Stimulated activated naive B cell treated with anti-CD40 and anti-IgM and Interleukin-4, amounts not matched to agents 10 μg/mL and 1 μg/mL and 100 μg/mL, for 72 hours (primary cell): ENCODE results near the gene SCG5.
"Not testable (repeated sequence)": the region's sequence is repeated elsewhere in the genome, so short reads cannot be mapped to it uniquely, and the experiment has no call there.

Experiments
- ATAC-seq, 2 donors: fragments of 150-1000 bp; cut with Tn5 transposase; replicated peaks; 2 replicates each; pipeline ENCODE4 v1.10.0; 2021; ENCODE audit warnings: moderate library complexity in 1 of 2
- DNase-seq: peaks from one replicate; pipeline ENCODE4 v3.0.0; 2021
- H3K27ac Mint-ChIP-seq: one replicate; pipeline ENCODE4 v1.8.0; 2022; ENCODE audit warnings: mild to moderate bottlenecking, mixed read lengths
- H3K27me3 Mint-ChIP-seq, 2 donors: one replicate each; pipeline ENCODE4 v1.8.0; 2022; ENCODE audit warnings: mixed read lengths in 2 of 2
- H3K36me3 Mint-ChIP-seq, 2 donors: one replicate each; pipeline ENCODE4 v1.8.0; 2022; ENCODE audit warnings: mixed read lengths in 2 of 2, mild to moderate bottlenecking in 1 of 2
- H3K4me1 Mint-ChIP-seq, 2 donors: one replicate each; pipeline ENCODE4 v1.8.0; 2022; ENCODE audit warnings: mixed read lengths in 2 of 2, mild to moderate bottlenecking in 1 of 2
- H3K4me3 Mint-ChIP-seq, 2 donors: one replicate each; pipeline ENCODE4 v1.8.0; 2022; ENCODE audit warnings: mild to moderate bottlenecking in 2 of 2, mixed read lengths in 2 of 2, moderate library complexity in 1 of 2
- H3K9me3 Mint-ChIP-seq, 2 donors: one replicate each; pipeline ENCODE4 v1.8.0; 2022; ENCODE audit warnings: mixed read lengths in 2 of 2, mild to moderate bottlenecking in 1 of 2

The SCG5 gene, protein sequence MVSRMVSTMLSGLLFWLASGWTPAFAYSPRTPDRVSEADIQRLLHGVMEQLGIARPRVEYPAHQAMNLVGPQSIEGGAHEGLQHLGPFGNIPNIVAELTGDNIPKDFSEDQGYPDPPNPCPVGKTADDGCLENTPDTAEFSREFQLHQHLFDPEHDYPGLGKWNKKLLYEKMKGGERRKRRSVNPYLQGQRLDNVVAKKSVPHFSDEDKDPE

DNA sequence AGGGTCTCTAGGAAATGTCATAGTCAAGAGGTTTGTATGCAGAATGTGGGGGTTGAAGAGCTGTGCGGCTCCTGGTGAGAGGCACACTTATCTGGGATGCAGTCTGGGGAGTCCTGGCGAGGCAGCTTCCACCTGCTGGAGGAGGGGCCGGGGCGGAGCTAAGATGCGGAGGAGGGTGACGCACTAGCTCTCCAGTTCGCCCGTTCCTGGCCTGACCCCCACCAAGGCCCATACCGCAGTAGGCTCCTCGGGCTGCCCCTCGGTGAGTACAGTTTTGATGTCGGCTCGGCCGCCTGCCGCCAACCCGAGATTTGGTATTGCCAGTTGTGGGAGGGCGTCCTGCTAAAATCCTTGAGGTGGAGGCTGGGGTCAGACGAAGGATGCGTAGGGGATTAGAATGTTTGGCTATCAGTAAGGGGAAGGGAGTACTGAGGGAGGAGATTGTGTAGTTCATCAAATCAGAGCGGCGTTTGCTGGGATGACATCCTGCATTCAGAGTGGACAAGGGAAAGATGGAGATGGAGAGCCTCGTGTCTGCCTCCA lies at the start of gene SCG5:
Gene SCG5, plus strand, starts transcription at position 194 of the 543 bp plus-strand sequence. CDS start 1,883 bp downstream, outside the sequence.
- H3K27ac Mint-ChIP-seq, result peak within 1 kb of the TSS; percentile 26
- peaks cover 4 to 9% of the 10 kb centered on the region in 2 donors for H3K36me3 Mint-ChIP-seq
- peak within 1 kb of the TSS in 1 of 2 donors; percentile 19 for H3K4me3 Mint-ChIP-seq
- DNase-seq (no peak), ATAC-seq (no peak)
- peaks cover 7 to 19% of the 10 kb centered on the region in 2 donors for H3K4me1 Mint-ChIP-seq
- H3K9me3 Mint-ChIP-seq, result no peaks in the 10 kb centered on the region
- peaks cover 11 to 13% of the 10 kb centered on the region in 2 donors for H3K27me3 Mint-ChIP-seq

- not testable (repeated sequence) for H3K36me3 Mint-ChIP-seq, H3K4me3 Mint-ChIP-seq, H3K27ac Mint-ChIP-seq, DNase-seq, H3K4me1 Mint-ChIP-seq, H3K27me3 Mint-ChIP-seq, ATAC-seq, H3K9me3 Mint-ChIP-seq
These were observed 48.4 kb upstream of the SCG5 start, which contains the start of gene GOLGA8N for GRCh38 chr15:32593151-32593550. Gene GOLGA8N (plus strand): TSS chr15:32593456.

- not testable (repeated sequence) for H3K9me3 Mint-ChIP-seq, H3K27ac Mint-ChIP-seq, H3K36me3 Mint-ChIP-seq, ATAC-seq, H3K4me3 Mint-ChIP-seq, H3K27me3 Mint-ChIP-seq, DNase-seq
- peaks cover 0 to 11% of the 10 kb centered on the region in 2 donors for H3K4me1 Mint-ChIP-seq
These were observed 32.0 kb upstream of the SCG5 start for GRCh38 chr15:32609518-32609917.

- not testable (repeated sequence) for DNase-seq, H3K9me3 Mint-ChIP-seq, H3K4me3 Mint-ChIP-seq, H3K27ac Mint-ChIP-seq, H3K27me3 Mint-ChIP-seq, ATAC-seq, H3K36me3 Mint-ChIP-seq
- H3K4me1 Mint-ChIP-seq, result peaks cover under 1 to 14% of the 10 kb centered on the region in 2 donors
These were observed 30.8 kb upstream of the SCG5 start for GRCh38 chr15:32610719-32611118.

- peak overlapping the region; percentile 89 for H3K27ac Mint-ChIP-seq
- DNase-seq, H3K27me3 Mint-ChIP-seq, H3K9me3 Mint-ChIP-seq, H3K36me3 Mint-ChIP-seq: not testable (repeated sequence)
- ATAC-seq, result peak; percentile 33 to 37
- peak overlapping the region; percentile 93 to 94 for H3K4me3 Mint-ChIP-seq
- H3K4me1 Mint-ChIP-seq, result peaks cover 3 to 25% of the 10 kb centered on the region in 2 donors
These were observed 26.8 kb upstream of the SCG5 start for GRCh38 chr15:32614712-32615050.

- peak; percentile 86 to 88 for ATAC-seq
- not testable (repeated sequence) for H3K27me3 Mint-ChIP-seq, H3K9me3 Mint-ChIP-seq, H3K36me3 Mint-ChIP-seq
- peak; percentile 80 for DNase-seq
- Mint-ChIP-seq H3K4me3 (peak within 1 kb of the TSS; percentile 93 to 94), H3K4me1 (peaks cover 3 to 25% of the 10 kb centered on the region in 2 donors), H3K27ac (peak within 1 kb of the TSS; percentile 89)
These were observed 26.2 kb upstream of the SCG5 start, which contains the start of gene ARHGAP11A for GRCh38 chr15:32615051-32615870. Gene ARHGAP11A (plus strand): TSS chr15:32615504. CDS start chr15:32616212, 708 bp downstream.

DNA sequence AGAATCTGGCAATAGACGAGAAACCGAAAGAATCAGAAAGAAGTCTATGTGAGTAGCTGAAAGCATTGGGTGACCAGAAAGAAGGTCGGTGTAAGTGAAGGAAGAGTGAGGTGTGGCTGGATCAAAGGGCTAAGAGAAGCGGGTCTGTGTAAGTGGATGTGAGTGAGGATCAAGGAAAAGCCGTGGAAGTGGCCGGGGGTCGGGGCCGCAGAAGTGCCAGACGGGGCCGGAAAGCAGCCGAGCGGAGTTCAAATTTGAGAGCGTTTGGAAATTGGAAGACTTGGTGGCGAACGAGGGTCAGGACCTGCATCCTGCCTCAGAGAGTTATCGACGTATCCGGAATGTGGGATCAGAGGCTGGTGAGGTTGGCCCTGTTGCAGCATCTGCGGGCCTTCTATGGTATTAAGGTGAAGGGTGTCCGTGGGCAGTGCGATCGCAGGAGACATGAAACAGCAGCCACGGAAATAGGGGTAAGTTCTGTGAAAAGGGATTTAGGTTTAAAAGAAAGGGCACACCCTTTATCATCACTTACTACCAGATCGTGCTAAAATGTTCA lies 25.6 kb upstream of the SCG5 start:
- peak; percentile 8 to 18 for ATAC-seq
- H3K36me3 Mint-ChIP-seq, H3K27me3 Mint-ChIP-seq, H3K9me3 Mint-ChIP-seq, DNase-seq: not testable (repeated sequence)
- H3K27ac Mint-ChIP-seq, result peak overlapping the region; percentile 89
- H3K4me1 Mint-ChIP-seq, result peaks cover 3 to 25% of the 10 kb centered on the region in 2 donors
- peak overlapping the region; percentile 93 to 94 for H3K4me3 Mint-ChIP-seq

DNA sequence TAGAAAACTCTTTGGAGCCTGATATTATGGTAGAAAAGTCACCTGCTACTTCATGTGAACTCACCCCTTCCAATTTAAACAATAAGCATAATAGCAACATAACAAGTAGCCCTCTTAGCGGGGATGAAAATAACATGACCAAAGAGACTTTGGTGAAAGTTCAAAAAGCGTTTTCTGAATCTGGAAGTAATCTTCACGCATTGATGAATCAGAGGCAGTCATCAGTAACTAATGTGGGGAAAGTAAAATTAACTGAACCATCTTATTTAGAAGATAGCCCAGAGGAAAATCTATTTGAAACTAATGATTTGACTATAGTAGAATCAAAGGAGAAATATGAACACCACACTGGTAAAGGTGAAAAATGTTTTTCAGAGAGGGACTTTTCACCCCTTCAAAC lies 5.1 kb upstream of the SCG5 start:
- DNase-seq, result no peak
- Mint-ChIP-seq H3K9me3 (no peaks in the 10 kb centered on the region), H3K27ac (peak overlapping the region; percentile 11), H3K4me3 (no peak overlapping the region), H3K36me3 (peaks cover 10 to 19% of the 10 kb centered on the region in 2 donors), H3K4me1 (peaks cover 11 to 20% of the 10 kb centered on the region in 2 donors), H3K27me3 (peaks cover 3 to 4% of the 10 kb centered on the region in 2 donors)
- peak in 1 of 2 donors; percentile 43 for ATAC-seq

- H3K4me3 Mint-ChIP-seq, result no peak overlapping the region
- no peak for DNase-seq
- ATAC-seq, result peak; percentile 63 to 67
- H3K4me1 Mint-ChIP-seq, result peaks cover 13 to 24% of the 10 kb centered on the region in 2 donors
- no peaks in the 10 kb centered on the region for H3K9me3 Mint-ChIP-seq
- H3K36me3 Mint-ChIP-seq, result peaks cover 10 to 23% of the 10 kb centered on the region in 2 donors
- no peak overlapping the region for H3K27ac Mint-ChIP-seq
- peaks cover 9 to 11% of the 10 kb centered on the region in 2 donors for H3K27me3 Mint-ChIP-seq
These were observed 4.5 kb upstream of the SCG5 start for GRCh38 chr15:32636908-32637567.

GRCh38 chr15:32637704-32638103 lies 3.8 kb upstream of the SCG5 start:
- Mint-ChIP-seq H3K9me3 (no peaks in the 10 kb centered on the region), H3K36me3 (peaks cover 10 to 23% of the 10 kb centered on the region in 2 donors), H3K27me3 (peaks cover 9 to 11% of the 10 kb centered on the region in 2 donors), H3K4me1 (peaks cover 13 to 24% of the 10 kb centered on the region in 2 donors), H3K4me3 (no peak overlapping the region), H3K27ac (no peak overlapping the region)
- DNase-seq, result no peak
- no peak for ATAC-seq

- H3K27ac Mint-ChIP-seq, result no peak overlapping the region
- H3K4me1 Mint-ChIP-seq, result peaks cover 2 to 8% of the 10 kb centered on the region in 2 donors
- ATAC-seq (no peak), DNase-seq (no peak)
- H3K36me3 Mint-ChIP-seq, result peaks cover 2 to 7% of the 10 kb centered on the region in 2 donors
- H3K27me3 Mint-ChIP-seq, result peaks cover 11 to 13% of the 10 kb centered on the region in 2 donors
- H3K4me3 Mint-ChIP-seq, result no peak overlapping the region
- H3K9me3 Mint-ChIP-seq, result no peaks in the 10 kb centered on the region
These were observed 1.3 kb downstream of the SCG5 start for GRCh38 chr15:32642667-32643435.

GRCh38 chr15:32643907-32644445 lies 2.5 kb downstream of the SCG5 start:
- no peak overlapping the region for H3K27ac Mint-ChIP-seq
- DNase-seq (no peak), ATAC-seq (no peak)
- H3K27me3 Mint-ChIP-seq, result peaks cover 11 to 13% of the 10 kb centered on the region in 2 donors
- H3K4me1 Mint-ChIP-seq, result peaks cover 2 to 8% of the 10 kb centered on the region in 2 donors
- no peaks in the 10 kb centered on the region for H3K9me3 Mint-ChIP-seq
- H3K36me3 Mint-ChIP-seq, result peaks cover 2 to 7% of the 10 kb centered on the region in 2 donors
- H3K4me3 Mint-ChIP-seq, result no peak overlapping the region

- no peak overlapping the region for H3K4me3 Mint-ChIP-seq
- peaks cover 0 to 5% of the 10 kb centered on the region in 2 donors for H3K36me3 Mint-ChIP-seq
- no peaks in the 10 kb centered on the region for H3K9me3 Mint-ChIP-seq
- no peak for ATAC-seq
- no peak for DNase-seq
- no peak overlapping the region for H3K27ac Mint-ChIP-seq
- H3K27me3 Mint-ChIP-seq, result peaks cover 8 to 11% of the 10 kb centered on the region in 2 donors
- peaks cover 2 to 5% of the 10 kb centered on the region in 2 donors for H3K4me1 Mint-ChIP-seq
These were observed 4.8 kb downstream of the SCG5 start for GRCh38 chr15:32646291-32646690.
